Glomerular endothelial cell (primary cell): ENCODE measurements around the gene ZNF213. TPM values are rescaled to one million over a fixed set of nuclear protein-coding genes. Genes with fewer than 3 reads are reported as not detected.

ENCODE experiments used
- DNase-seq: peaks from one replicate; pipeline ENCODE4 v3.0.0-alpha.2; 2011; ENCODE audit warnings: low read depth, low spot score; ENCODE audit errors: extremely low read depth
- total RNA-seq: library from RNA; depleted of rRNA; stranded (reverse); fragments of >200 nt; gene quantifications from 2 replicates; pipeline ENCODE4 v1.2.3, GENCODE V29; 2015

ZNF213 gene
- total RNA-seq, 1 donor from 2014 or later: 15.1 TPM

- no peak for DNase-seq
Measured at GRCh38 chr16:3101018-3101840, 33.6 kb upstream of the ZNF213 start.

GRCh38 chr16:3101841-3102470, 32.9 kb upstream of the ZNF213 start:
- DNase-seq: no peak

GRCh38 chr16:3106205-3106928, 28.5 kb upstream of the ZNF213 start:
- DNase-seq: no peak

GRCh38 chr16:3112058-3112880, 22.6 kb upstream of the ZNF213 start, which contains the start of gene ZNF205:
ZNF205 (plus strand) TSS chr16:3112586; CDS start chr16:3113431, 845 bp downstream.
- DNase-seq: no peak

GRCh38 chr16:3112881-3113574, 21.8 kb upstream of the ZNF213 start:
- DNase-seq: no peak

GRCh38 chr16:3113765-3114479, 20.9 kb upstream of the ZNF213 start:
- no peak for DNase-seq

GRCh38 chr16:3115003-3115402, 19.8 kb upstream of the ZNF213 start:
- no peak for DNase-seq

- DNase-seq: no peak
Measured at GRCh38 chr16:3115561-3115960, 19.3 kb upstream of the ZNF213 start.

- no peak for DNase-seq
Measured at GRCh38 chr16:3118204-3118790, 16.5 kb upstream of the ZNF213 start.

- no peak for DNase-seq
Measured at GRCh38 chr16:3118846-3119245, 16.0 kb upstream of the ZNF213 start.

GRCh38 chr16:3119286-3119685, 15.5 kb upstream of the ZNF213 start:
- DNase-seq: no peak

GRCh38 chr16:3119701-3120408, 15.0 kb upstream of the ZNF213 start:
- DNase-seq: no peak

GRCh38 chr16:3120435-3120834, 14.4 kb upstream of the ZNF213 start:
- no peak for DNase-seq

- DNase-seq: no peak
Measured at GRCh38 chr16:3121851-3122467, 12.9 kb upstream of the ZNF213 start.

GRCh38 chr16:3122926-3123570, 11.8 kb upstream of the ZNF213 start:
- DNase-seq: no peak

GRCh38 chr16:3123986-3124886, 10.6 kb upstream of the ZNF213 start:
- no peak for DNase-seq
